GM23338 (cell line): ENCODE results near the gene RAPGEF4. TPM values are rescaled to one million over a fixed set of nuclear protein-coding genes. Genes with fewer than 3 reads are reported as not detected.

Experiments
- ATAC-seq: fragments of 200-7000 bp; cut with Tn5 transposase; 3 replicates; pipeline ENCODE4 v1.9.1; 2020
- DNase-seq: peaks from one replicate; pipeline ENCODE4 v3.0.0-alpha.2; 2015; ENCODE audit warnings: low spot score
- H2AFZ ChIP-seq: fragments of 200-600 bp; sonication (generic); 2 replicates; pipeline ENCODE4 v1.8.0; 2016; ENCODE audit warnings: antibody characterized with exemption, mild to moderate bottlenecking, moderate library complexity
- H3F3A ChIP-seq: fragments of 200-600 bp; sonication (generic); replicated peaks from 2 replicates; pipeline ENCODE4 v1.8.0; 2017; ENCODE audit warnings: antibody characterized with exemption, mixed run types, low read depth
- H3K27ac ChIP-seq: fragments of 200-600 bp; sonication (generic); 2 replicates; pipeline ENCODE4 v1.6.1; 2016; ENCODE audit warnings: low read depth
- H3K27me3 ChIP-seq: fragments of 200-600 bp; sonication (generic); 2 replicates; pipeline ENCODE4 v1.8.0; 2016; ENCODE audit warnings: mild to moderate bottlenecking, mixed run types, moderate library complexity; ENCODE audit not compliant: insufficient read depth
- H3K36me3 ChIP-seq: fragments of 200-600 bp; sonication (generic); 2 replicates; pipeline ENCODE4 v1.8.0; 2016; ENCODE audit warnings: mild to moderate bottlenecking; ENCODE audit not compliant: insufficient read depth
- H3K4me1 ChIP-seq: fragments of 200-600 bp; sonication (generic); 2 replicates; pipeline ENCODE4 v1.8.0; 2016; ENCODE audit warnings: mild to moderate bottlenecking, moderate library complexity; ENCODE audit not compliant: insufficient read depth
- H3K4me2 ChIP-seq: fragments of 200-600 bp; sonication (generic); 2 replicates; pipeline ENCODE4 v1.7.1; 2017; ENCODE audit warnings: mixed run types
- H3K4me3 ChIP-seq: fragments of 200-600 bp; sonication (generic); 2 replicates; pipeline ENCODE4 v1.6.1; 2016; ENCODE audit warnings: mixed run types
- H3K79me2 ChIP-seq: fragments of 200-600 bp; sonication (generic); replicated peaks from 2 replicates; pipeline ENCODE4 v1.8.0; 2017; ENCODE audit warnings: mild to moderate bottlenecking; ENCODE audit not compliant: insufficient read depth
- H3K9me2 ChIP-seq: fragments of 200-600 bp; sonication (generic); 2 replicates; pipeline ENCODE4 v1.8.0; 2017; ENCODE audit not compliant: insufficient read depth
- H4K20me1 ChIP-seq: fragments of 200-600 bp; sonication (generic); replicated peaks from 2 replicates; pipeline ENCODE4 v1.8.0; 2017; ENCODE audit warnings: mild to moderate bottlenecking; ENCODE audit not compliant: insufficient read depth
- H3K27ac Mint-ChIP-seq: 2 replicates; pipeline ENCODE4 v1.8.0; 2020; ENCODE audit warnings: inconsistent platforms, mild to moderate bottlenecking, moderate library complexity, mixed read lengths
- H3K27me3 Mint-ChIP-seq: 3 replicates; pipeline ENCODE4 v1.8.0; 2022; ENCODE audit warnings: low read depth, mild to moderate bottlenecking, moderate library complexity, mixed read lengths, inconsistent platforms; ENCODE audit not compliant: insufficient read depth, poor library complexity
- H3K36me3 Mint-ChIP-seq: 3 replicates; pipeline ENCODE4 v1.8.0; 2021; ENCODE audit warnings: low read depth, mild to moderate bottlenecking, inconsistent platforms, moderate library complexity, mixed read lengths
- H3K4me1 Mint-ChIP-seq: 3 replicates; pipeline ENCODE4 v1.8.0; 2020; ENCODE audit warnings: mild to moderate bottlenecking, inconsistent platforms, mixed read lengths
- H3K4me3 Mint-ChIP-seq: 3 replicates; pipeline ENCODE4 v1.8.0; 2021; ENCODE audit warnings: moderate library complexity, mild to moderate bottlenecking, inconsistent platforms, mixed read lengths
- H3K9me3 Mint-ChIP-seq: 3 replicates; pipeline ENCODE4 v1.8.0; 2020; ENCODE audit warnings: moderate library complexity, mild to moderate bottlenecking, inconsistent platforms, mixed read lengths
- CTCF ChIP-seq, 2 experiments: fragments of 200-600 bp in 1 of 2; sonication (generic) in 1 of 2; conservative IDR thresholded peaks; 2 replicates each; pipeline versions ENCODE4 v1.5.1 to v1.6.1; 2016 to 2017; ENCODE audit warnings: antibody characterized with exemption in 2 of 2, low read depth in 2 of 2, mild to moderate bottlenecking in 2 of 2, moderate library complexity in 1 of 2
- EZH2phosphoT487 ChIP-seq: fragments of 200-600 bp; sonication (generic); IDR thresholded peaks from one replicate; pipeline ENCODE4 v1.8.1; 2018; ENCODE audit warnings: antibody characterized with exemption; ENCODE audit not compliant: unreplicated experiment
- NANOG ChIP-seq: IDR thresholded peaks from 2 replicates; pipeline ENCODE4 v1.6.1; 2016; ENCODE audit warnings: antibody characterized with exemption, borderline replicate concordance
- REST ChIP-seq: IDR thresholded peaks from one replicate; pipeline ENCODE4 v1.6.1; 2018; ENCODE audit warnings: antibody characterized with exemption; ENCODE audit not compliant: unreplicated experiment
- polyA plus RNA-seq: library from polyadenylated mRNA; unstranded; fragments of >200 nt; fragmentation: Nextera tagmentation; extraction: Ambion mirVana; gene quantifications from 2 replicates; pipeline ENCODE4 v1.2.1, GENCODE V29; 2016
- total RNA-seq: library from RNA; depleted of rRNA; stranded (reverse); fragments of >200 nt; shearing (Covaris generic); gene quantifications from 2 replicates; pipeline ENCODE4 v1.2.3, GENCODE V29; 2014

The RAPGEF4 gene
- total and polyA plus RNA-seq, 2 experiments from 2014 or later, result 1.7 to 4.7 TPM

- H3K4me2 ChIP-seq, result no peak overlapping the region
- H3K4me3 Mint-ChIP-seq, result no peak overlapping the region
- ATAC-seq (peak; percentile 22; the same call in 1 of the 3 replicates), DNase-seq (no peak)
- 0 out of 4 replicates have a peak, but pooled peaks of 1 of the 2 experiments have one; percentile 19 for TF ChIP-seq CTCF (conservative IDR thresholded peaks at IDR 0.05; ENCODE audit: low read depth in 2 of 2)
- TF ChIP-seq NANOG, result no peak
- no peak for TF ChIP-seq EZH2phosphoT487
- no peak overlapping the region for H3K27ac ChIP-seq
- no peaks in the 10 kb centered on the region for H3K79me2 ChIP-seq
- H3K4me1 ChIP-seq, result peaks cover 6% of the 10 kb centered on the region; the same call in 1 of the 2 replicates
- H3K4me3 ChIP-seq, result no peak overlapping the region
- peak overlapping the region; percentile 20; the same call in 1 of the 2 replicates for H3K27ac Mint-ChIP-seq
- H4K20me1 ChIP-seq, result no peaks in the 10 kb centered on the region
- H3K4me1 Mint-ChIP-seq, result peaks cover 30% of the 10 kb centered on the region
- H3K36me3 ChIP-seq, result no peaks in the 10 kb centered on the region
- H3K27me3 ChIP-seq, result no peaks in the 10 kb centered on the region
- H3K36me3 Mint-ChIP-seq, result no peaks in the 10 kb centered on the region
- no peaks in the 10 kb centered on the region for H3F3A ChIP-seq
- no peaks in the 10 kb centered on the region for H3K9me3 Mint-ChIP-seq
- H3K9me2 ChIP-seq, result no peaks in the 10 kb centered on the region; the same call in 1 of the 2 replicates
- H2AFZ ChIP-seq, result peak overlapping the region; percentile 89
- no peaks in the 10 kb centered on the region for H3K27me3 Mint-ChIP-seq
Observed at GRCh38 chr2:172725746-172726145, 9.9 kb upstream of the RAPGEF4 start.

- no peaks in the 10 kb centered on the region for H3K27me3 ChIP-seq
- peak overlapping the region; percentile 89 for H2AFZ ChIP-seq
- Mint-ChIP-seq H3K27ac (peak overlapping the region; percentile 20; the same call in 1 of the 2 replicates), H3K9me3 (no peaks in the 10 kb centered on the region), H3K4me3 (no peak overlapping the region), H3K36me3 (no peaks in the 10 kb centered on the region), H3K27me3 (no peaks in the 10 kb centered on the region), H3K4me1 (peaks cover 30% of the 10 kb centered on the region)
- H3K4me3 ChIP-seq, result no peak overlapping the region
- H3K4me1 ChIP-seq, result peaks cover 6% of the 10 kb centered on the region; the same call in 1 of the 2 replicates
- no peaks in the 10 kb centered on the region for H3K36me3 ChIP-seq
- no peak overlapping the region for H3K27ac ChIP-seq
- H3F3A ChIP-seq, result no peaks in the 10 kb centered on the region
- ATAC-seq, result no peak; the same call in 2 of the 3 replicates
- no peaks in the 10 kb centered on the region for H4K20me1 ChIP-seq
- no peaks in the 10 kb centered on the region; the same call in 1 of the 2 replicates for H3K9me2 ChIP-seq
- TF ChIP-seq NANOG (no peak), REST (no peak)
- peak overlapping the region; percentile 37; the same call in 1 of the 2 replicates for H3K4me2 ChIP-seq
- DNase-seq, result no peak
- no peaks in the 10 kb centered on the region for H3K79me2 ChIP-seq
Observed at GRCh38 chr2:172726172-172726735, 9.4 kb upstream of the RAPGEF4 start.
